ENCODE measurements around the gene MOB4. TPM values are rescaled to one million over a fixed set of nuclear protein-coding genes. Genes with fewer than 3 reads are reported as not detected.
A peak's percentile ranks its signal among the peaks of the same experiment; 100 is the strongest.

MOB4 gene
- polyA plus RNA-seq, 1 donor from 2014 or later: 81.5 TPM

- Histone ChIP-seq H3K4me2 (ENCODE audit: low read length) (no peak overlapping the region), H3K9me3 (ENCODE audit: low read length) (no peaks in the 10 kb centered on the region), H3K27ac (ENCODE audit: low read length) (no peak overlapping the region), H3F3A (ENCODE audit: insufficient read depth, low read length, poor library complexity, severe bottlenecking) (no peaks in the 10 kb centered on the region), H3K36me3 (ENCODE audit: insufficient read depth, low read length) (peaks cover 6% of the 10 kb centered on the region), H3K9me2 (ENCODE audit: insufficient read depth, low read length) (no peaks in the 10 kb centered on the region), H4K20me1 (ENCODE audit: insufficient read depth) (no peaks in the 10 kb centered on the region), H3K4me3 (ENCODE audit: low read length) (peak overlapping the region; percentile 96), H3K9ac (ENCODE audit: low read length) (no peak overlapping the region), H2AFZ (ENCODE audit: low read depth, low read length) (no peak overlapping the region), H3K27me3 (ENCODE audit: insufficient read depth, low read depth, low read length) (no peaks in the 10 kb centered on the region), H3K79me2 (replicated peaks; ENCODE audit: insufficient read depth, low read length) (peaks cover 31% of the 10 kb centered on the region)
- TF ChIP-seq TAF1 (IDR thresholded peaks at IDR 0.05; ENCODE audit: low read depth) (no peak), EP300 (conservative IDR thresholded peaks at IDR 0.05; ENCODE audit: poor library complexity, severe bottlenecking) (no peak)
- TF ChIP-seq, protein P1, sequence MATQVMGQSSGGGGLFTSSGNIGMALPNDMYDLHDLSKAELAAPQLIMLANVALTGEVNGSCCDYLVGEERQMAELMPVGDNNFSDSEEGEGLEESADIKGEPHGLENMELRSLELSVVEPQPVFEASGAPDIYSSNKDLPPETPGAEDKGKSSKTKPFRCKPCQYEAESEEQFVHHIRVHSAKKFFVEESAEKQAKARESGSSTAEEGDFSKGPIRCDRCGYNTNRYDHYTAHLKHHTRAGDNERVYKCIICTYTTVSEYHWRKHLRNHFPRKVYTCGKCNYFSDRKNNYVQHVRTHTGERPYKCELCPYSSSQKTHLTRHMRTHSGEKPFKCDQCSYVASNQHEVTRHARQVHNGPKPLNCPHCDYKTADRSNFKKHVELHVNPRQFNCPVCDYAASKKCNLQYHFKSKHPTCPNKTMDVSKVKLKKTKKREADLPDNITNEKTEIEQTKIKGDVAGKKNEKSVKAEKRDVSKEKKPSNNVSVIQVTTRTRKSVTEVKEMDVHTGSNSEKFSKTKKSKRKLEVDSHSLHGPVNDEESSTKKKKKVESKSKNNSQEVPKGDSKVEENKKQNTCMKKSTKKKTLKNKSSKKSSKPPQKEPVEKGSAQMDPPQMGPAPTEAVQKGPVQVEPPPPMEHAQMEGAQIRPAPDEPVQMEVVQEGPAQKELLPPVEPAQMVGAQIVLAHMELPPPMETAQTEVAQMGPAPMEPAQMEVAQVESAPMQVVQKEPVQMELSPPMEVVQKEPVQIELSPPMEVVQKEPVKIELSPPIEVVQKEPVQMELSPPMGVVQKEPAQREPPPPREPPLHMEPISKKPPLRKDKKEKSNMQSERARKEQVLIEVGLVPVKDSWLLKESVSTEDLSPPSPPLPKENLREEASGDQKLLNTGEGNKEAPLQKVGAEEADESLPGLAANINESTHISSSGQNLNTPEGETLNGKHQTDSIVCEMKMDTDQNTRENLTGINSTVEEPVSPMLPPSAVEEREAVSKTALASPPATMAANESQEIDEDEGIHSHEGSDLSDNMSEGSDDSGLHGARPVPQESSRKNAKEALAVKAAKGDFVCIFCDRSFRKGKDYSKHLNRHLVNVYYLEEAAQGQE (IDR thresholded peaks at IDR 0.05; ENCODE audit: borderline replicate concordance): no peak
Observed at GRCh38 chr2:197495433-197496134, 20.3 kb upstream of the MOB4 start.

DNA sequence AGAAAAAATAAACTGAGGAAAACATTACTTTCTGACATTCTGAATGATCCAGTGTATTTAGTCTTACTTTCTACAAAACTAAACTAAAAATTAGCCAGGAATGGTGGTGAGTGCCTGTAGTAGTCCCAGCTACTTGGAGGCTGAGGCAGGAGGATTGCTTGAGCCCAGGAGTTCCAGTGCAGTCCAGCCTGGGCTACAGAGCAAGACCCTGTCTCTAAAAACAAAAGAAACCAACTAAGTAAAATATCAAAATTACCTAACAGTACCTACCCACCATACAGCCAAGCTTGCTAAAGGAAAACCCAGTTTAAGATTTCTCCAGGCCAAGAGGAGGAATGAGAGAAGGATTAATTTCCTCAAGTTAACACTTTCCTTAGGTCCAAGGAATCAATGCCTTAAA, 19.2 kb upstream of the MOB4 start:
- peak overlapping the region; percentile 96 for H3K4me3 ChIP-seq (ENCODE audit: low read length)
- TF ChIP-seq, protein P1 (IDR thresholded peaks at IDR 0.05; ENCODE audit: borderline replicate concordance): no peak
- TF ChIP-seq POLR2AphosphoS5 (IDR thresholded peaks at IDR 0.05): no peak
- no peak for TF ChIP-seq RAD21 (conservative IDR thresholded peaks at IDR 0.05)
- TF ChIP-seq EP300 (conservative IDR thresholded peaks at IDR 0.05; ENCODE audit: poor library complexity, severe bottlenecking): no peak
- TF ChIP-seq, protein P2, sequence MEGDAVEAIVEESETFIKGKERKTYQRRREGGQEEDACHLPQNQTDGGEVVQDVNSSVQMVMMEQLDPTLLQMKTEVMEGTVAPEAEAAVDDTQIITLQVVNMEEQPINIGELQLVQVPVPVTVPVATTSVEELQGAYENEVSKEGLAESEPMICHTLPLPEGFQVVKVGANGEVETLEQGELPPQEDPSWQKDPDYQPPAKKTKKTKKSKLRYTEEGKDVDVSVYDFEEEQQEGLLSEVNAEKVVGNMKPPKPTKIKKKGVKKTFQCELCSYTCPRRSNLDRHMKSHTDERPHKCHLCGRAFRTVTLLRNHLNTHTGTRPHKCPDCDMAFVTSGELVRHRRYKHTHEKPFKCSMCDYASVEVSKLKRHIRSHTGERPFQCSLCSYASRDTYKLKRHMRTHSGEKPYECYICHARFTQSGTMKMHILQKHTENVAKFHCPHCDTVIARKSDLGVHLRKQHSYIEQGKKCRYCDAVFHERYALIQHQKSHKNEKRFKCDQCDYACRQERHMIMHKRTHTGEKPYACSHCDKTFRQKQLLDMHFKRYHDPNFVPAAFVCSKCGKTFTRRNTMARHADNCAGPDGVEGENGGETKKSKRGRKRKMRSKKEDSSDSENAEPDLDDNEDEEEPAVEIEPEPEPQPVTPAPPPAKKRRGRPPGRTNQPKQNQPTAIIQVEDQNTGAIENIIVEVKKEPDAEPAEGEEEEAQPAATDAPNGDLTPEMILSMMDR (IDR thresholded peaks at IDR 0.05; ENCODE audit: poor library complexity, severe bottlenecking): no peak
- TF ChIP-seq TAF1 (IDR thresholded peaks at IDR 0.05; ENCODE audit: low read depth): no peak
- no peak for TF ChIP-seq EZH2 (IDR thresholded peaks at IDR 0.05; ENCODE audit: borderline replicate concordance, insufficient read depth, low read length, poor library complexity, severe bottlenecking)
- TF ChIP-seq MXI1 (conservative IDR thresholded peaks at IDR 0.05; ENCODE audit: poor library complexity, severe bottlenecking): no peak
- no peak for TF ChIP-seq SMC3 (conservative IDR thresholded peaks at IDR 0.05; ENCODE audit: poor library complexity)
- H2AFZ ChIP-seq (ENCODE audit: low read depth, low read length): no peak overlapping the region
- peaks cover 36% of the 10 kb centered on the region for H3K79me2 ChIP-seq (replicated peaks; ENCODE audit: insufficient read depth, low read length)
- H3K27ac ChIP-seq (ENCODE audit: low read length): no peak overlapping the region
- H3F3A ChIP-seq (ENCODE audit: insufficient read depth, low read length, poor library complexity, severe bottlenecking): no peaks in the 10 kb centered on the region
- no peaks in the 10 kb centered on the region for H3K9me2 ChIP-seq (ENCODE audit: insufficient read depth, low read length)
- no peaks in the 10 kb centered on the region for H3K9me3 ChIP-seq (ENCODE audit: low read length)
- H3K9ac ChIP-seq (ENCODE audit: low read length): no peak overlapping the region
- H4K20me1 ChIP-seq (ENCODE audit: insufficient read depth): no peaks in the 10 kb centered on the region
- no peaks in the 10 kb centered on the region for H3K27me3 ChIP-seq (ENCODE audit: insufficient read depth, low read depth, low read length)
- H3K36me3 ChIP-seq (ENCODE audit: insufficient read depth, low read length): peaks cover 6% of the 10 kb centered on the region
- H3K4me2 ChIP-seq (ENCODE audit: low read length): no peak overlapping the region
